Tibial nerve (tissue), 4 donors: Measurements from ENCODE around the gene ENOX1.

Experiments
- EP300 ChIP-seq, 2 donors: sonication (generic); formaldehyde crosslinking; IDR thresholded peaks; one replicate each; pipeline ENCODE4 v1.6.1; 2017; ENCODE audit warnings: antibody characterized with exemption in 2 of 2, mild to moderate bottlenecking in 1 of 2
- POLR2A ChIP-seq, 2 donors: fragments of 450-650 bp; IDR thresholded peaks; one replicate each; pipeline ENCODE4 v1.6.1; 2017; ENCODE audit warnings: antibody characterized with exemption in 2 of 2, mild to moderate bottlenecking in 2 of 2, moderate library complexity in 2 of 2
- TF ChIP-seq, protein P1 (sequence below), 5 experiments: fragments of 200-600 bp in 3 of 5; fragments of 450-650 bp in 2 of 5; sonication (generic) in 3 of 5; IDR thresholded peaks; one replicate each; pipeline ENCODE4 v1.5.1; 2016 to 2019; ENCODE audit warnings: antibody characterized with exemption in 5 of 5, mild to moderate bottlenecking in 3 of 5, moderate library complexity in 2 of 5

DNA sequence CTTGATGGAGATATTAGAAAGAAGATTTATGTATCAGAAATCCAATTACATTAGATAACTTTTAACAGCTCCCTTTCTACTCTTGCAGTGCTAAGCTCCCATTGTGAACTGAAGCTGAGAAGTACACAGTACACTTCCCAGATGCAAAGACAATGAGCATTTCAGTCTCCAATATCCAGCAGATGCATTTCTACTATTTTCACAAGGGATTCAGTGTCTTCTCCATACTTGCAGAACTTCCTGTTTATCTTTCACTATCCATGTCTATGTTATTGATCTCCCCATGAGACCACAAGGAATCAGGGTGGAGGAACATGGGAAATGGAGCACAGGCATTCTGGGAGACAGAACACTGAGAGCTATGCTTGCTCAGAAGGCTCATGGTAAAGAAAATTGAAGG is 207.5 kb downstream of the ENOX1 start:
- TF ChIP-seq, protein P1, sequence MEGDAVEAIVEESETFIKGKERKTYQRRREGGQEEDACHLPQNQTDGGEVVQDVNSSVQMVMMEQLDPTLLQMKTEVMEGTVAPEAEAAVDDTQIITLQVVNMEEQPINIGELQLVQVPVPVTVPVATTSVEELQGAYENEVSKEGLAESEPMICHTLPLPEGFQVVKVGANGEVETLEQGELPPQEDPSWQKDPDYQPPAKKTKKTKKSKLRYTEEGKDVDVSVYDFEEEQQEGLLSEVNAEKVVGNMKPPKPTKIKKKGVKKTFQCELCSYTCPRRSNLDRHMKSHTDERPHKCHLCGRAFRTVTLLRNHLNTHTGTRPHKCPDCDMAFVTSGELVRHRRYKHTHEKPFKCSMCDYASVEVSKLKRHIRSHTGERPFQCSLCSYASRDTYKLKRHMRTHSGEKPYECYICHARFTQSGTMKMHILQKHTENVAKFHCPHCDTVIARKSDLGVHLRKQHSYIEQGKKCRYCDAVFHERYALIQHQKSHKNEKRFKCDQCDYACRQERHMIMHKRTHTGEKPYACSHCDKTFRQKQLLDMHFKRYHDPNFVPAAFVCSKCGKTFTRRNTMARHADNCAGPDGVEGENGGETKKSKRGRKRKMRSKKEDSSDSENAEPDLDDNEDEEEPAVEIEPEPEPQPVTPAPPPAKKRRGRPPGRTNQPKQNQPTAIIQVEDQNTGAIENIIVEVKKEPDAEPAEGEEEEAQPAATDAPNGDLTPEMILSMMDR (IDR thresholded peaks at IDR 0.05) = no peak
- TF ChIP-seq POLR2A (IDR thresholded peaks at IDR 0.05) (no peak), EP300 (IDR thresholded peaks at IDR 0.05) (no peak)
